Measurements from ENCODE around the gene ARHGAP22. TPM values are rescaled to one million over a fixed set of nuclear protein-coding genes. Genes with fewer than 3 reads are reported as not detected.

ARHGAP22 gene
- total RNA-seq, 3 donors from 2014 or later, result 2.6 to 8.2 (median 4.8) TPM

DNA sequence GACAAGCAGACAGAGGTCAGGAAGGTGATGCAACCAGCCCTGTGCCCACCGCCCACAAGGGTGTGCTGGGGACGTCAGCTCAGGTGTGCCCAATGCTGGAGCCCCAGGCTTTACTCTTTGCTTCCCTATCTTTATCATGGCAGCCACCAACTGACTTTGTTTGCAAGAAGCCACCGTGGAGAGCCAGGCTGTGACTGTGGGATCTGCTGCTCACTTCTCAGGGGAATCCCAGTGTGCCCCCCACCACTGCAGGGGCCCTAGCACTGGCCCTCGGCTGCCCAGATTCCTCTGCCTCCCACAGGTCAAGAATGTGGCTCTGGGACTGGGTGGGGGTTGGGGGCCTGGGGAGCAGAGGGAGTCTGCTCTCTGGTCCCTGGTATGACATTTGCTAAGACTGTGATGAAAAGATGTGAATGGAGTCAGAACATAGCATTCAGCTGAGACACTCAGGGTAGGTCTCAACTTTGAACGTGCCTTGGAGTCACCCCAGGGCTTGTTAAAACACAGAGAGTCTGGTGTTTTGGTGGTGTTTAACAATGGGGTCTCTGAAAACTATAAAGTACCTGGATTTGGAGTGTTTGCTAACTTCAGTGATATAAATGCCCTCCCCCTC lies 47.3 kb downstream of the ARHGAP22 start:
- no peak for DNase-seq (ENCODE audit: low spot score in 2 of 2)
- H3K4me1 ChIP-seq, result no peaks in the 10 kb centered on the region
- no peak overlapping the region for H3K27ac ChIP-seq
- no peaks in the 10 kb centered on the region for H3K27me3 ChIP-seq
- no peaks in the 10 kb centered on the region for H3K9me3 ChIP-seq
- H3K4me3 ChIP-seq, result no peak overlapping the region
- H3K36me3 ChIP-seq, result no peaks in the 10 kb centered on the region
- intact Hi-C loops (cut with DNase I; ENCODE audit: low total_unique reads), result no loop called here
- TF ChIP-seq POLR2AphosphoS5 (IDR thresholded peaks at IDR 0.05) (no peak), POLR2A (IDR thresholded peaks at IDR 0.05) (no peak)
- TF ChIP-seq, protein P1, sequence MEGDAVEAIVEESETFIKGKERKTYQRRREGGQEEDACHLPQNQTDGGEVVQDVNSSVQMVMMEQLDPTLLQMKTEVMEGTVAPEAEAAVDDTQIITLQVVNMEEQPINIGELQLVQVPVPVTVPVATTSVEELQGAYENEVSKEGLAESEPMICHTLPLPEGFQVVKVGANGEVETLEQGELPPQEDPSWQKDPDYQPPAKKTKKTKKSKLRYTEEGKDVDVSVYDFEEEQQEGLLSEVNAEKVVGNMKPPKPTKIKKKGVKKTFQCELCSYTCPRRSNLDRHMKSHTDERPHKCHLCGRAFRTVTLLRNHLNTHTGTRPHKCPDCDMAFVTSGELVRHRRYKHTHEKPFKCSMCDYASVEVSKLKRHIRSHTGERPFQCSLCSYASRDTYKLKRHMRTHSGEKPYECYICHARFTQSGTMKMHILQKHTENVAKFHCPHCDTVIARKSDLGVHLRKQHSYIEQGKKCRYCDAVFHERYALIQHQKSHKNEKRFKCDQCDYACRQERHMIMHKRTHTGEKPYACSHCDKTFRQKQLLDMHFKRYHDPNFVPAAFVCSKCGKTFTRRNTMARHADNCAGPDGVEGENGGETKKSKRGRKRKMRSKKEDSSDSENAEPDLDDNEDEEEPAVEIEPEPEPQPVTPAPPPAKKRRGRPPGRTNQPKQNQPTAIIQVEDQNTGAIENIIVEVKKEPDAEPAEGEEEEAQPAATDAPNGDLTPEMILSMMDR (IDR thresholded peaks at IDR 0.05), result no peak

DNA sequence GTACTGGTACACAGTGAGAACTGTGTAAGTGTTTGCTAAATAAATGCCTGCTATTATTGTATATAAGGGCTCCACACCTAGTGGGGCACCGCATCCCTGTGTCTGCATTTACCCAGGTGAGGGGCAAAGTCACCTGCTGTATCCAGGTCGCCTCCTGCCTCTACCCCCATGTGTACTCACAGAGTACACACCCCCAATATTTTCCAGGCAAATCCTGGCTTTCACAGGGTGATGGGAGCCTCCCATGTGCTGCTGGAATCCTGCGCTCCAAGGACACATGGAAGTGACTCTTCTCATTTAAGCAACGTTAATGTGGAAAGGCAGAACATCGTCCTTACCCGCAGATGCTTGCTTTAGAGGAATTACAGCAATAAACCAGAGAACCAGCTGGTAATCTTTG lies 48.2 kb downstream of the ARHGAP22 start:
- intact Hi-C loops (cut with DNase I; ENCODE audit: low total_unique reads), result no loop called here
- H3K9me3 ChIP-seq, result no peaks in the 10 kb centered on the region
- TF ChIP-seq, protein P1 (IDR thresholded peaks at IDR 0.05), result no peak
- TF ChIP-seq POLR2AphosphoS5 (IDR thresholded peaks at IDR 0.05) (no peak), POLR2A (IDR thresholded peaks at IDR 0.05) (no peak)
- no peaks in the 10 kb centered on the region for H3K27me3 ChIP-seq
- no peak overlapping the region for H3K27ac ChIP-seq
- H3K36me3 ChIP-seq, result no peaks in the 10 kb centered on the region
- H3K4me1 ChIP-seq, result no peaks in the 10 kb centered on the region
- no peak for DNase-seq (ENCODE audit: low spot score in 2 of 2)
- H3K4me3 ChIP-seq, result no peak overlapping the region

DNA sequence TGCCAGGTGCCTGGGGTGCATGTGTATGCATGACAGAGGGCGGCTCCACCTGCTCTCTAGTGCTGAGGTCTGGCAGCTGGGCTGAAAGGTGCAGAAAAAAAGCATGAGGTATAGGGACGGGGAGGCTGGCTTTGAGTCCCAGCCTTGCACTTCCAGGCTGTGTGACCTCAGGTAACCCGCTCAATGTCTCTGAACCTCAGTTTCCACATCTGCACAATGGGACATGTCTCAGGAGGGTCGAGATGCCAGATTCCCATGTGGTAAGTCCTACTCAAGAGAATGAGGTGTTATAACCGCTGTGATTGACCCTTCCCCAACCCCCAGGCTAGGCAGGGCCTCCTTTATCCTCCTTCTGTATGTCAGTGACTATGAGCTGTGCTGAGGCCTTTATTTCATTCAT lies 48.8 kb downstream of the ARHGAP22 start:
- TF ChIP-seq POLR2A (IDR thresholded peaks at IDR 0.05) (no peak), POLR2AphosphoS5 (IDR thresholded peaks at IDR 0.05) (no peak)
- TF ChIP-seq, protein P1 (IDR thresholded peaks at IDR 0.05), result no peak
- no peaks in the 10 kb centered on the region for H3K9me3 ChIP-seq
- no peaks in the 10 kb centered on the region for H3K27me3 ChIP-seq
- H3K36me3 ChIP-seq, result no peaks in the 10 kb centered on the region
- intact Hi-C loops (cut with DNase I; ENCODE audit: low total_unique reads), result no loop called here
- no peak for DNase-seq (ENCODE audit: low spot score in 2 of 2)
- H3K4me1 ChIP-seq, result no peaks in the 10 kb centered on the region
- no peak overlapping the region for H3K4me3 ChIP-seq
- no peak overlapping the region for H3K27ac ChIP-seq

DNA sequence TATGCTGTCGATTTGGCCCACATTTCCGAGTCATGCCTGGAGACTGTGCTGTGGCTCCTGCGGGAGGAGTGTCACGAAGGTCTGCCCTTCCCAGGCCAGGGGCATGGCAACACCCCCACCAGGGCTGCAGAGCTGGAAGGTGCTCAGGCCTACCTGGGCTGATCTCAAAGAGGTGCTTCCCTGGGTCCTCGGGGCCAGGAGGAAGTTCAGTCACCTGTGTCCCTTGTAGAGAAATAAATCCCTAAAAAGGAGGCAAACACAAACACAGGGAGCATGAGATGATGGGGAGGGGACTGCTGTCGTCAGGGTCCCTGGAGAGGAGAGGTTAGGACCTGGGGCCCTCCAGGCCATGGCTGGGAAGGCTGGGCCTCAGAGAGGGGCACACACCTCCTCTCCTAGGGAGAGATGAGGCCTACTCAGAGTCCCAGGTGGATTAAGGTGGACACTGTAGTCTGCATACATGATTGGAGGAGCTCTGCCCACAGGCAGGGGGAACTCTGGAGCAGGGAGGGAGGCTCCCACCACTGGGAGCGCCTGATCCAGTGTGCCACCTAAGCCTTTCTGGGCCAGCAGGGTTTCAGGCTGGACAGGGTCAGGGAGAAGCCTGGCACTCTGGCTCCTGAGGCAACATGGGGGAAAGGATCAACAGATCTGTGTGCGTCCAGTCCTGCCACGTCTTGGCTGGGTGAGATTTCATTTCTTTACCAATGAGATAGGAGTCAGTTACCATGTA lies 49.4 kb downstream of the ARHGAP22 start:
- Histone ChIP-seq H3K9me3 (no peaks in the 10 kb centered on the region), H3K36me3 (no peaks in the 10 kb centered on the region), H3K27ac (no peak overlapping the region), H3K4me3 (no peak overlapping the region), H3K27me3 (no peaks in the 10 kb centered on the region), H3K4me1 (no peaks in the 10 kb centered on the region)
- intact Hi-C loops (cut with DNase I; ENCODE audit: low total_unique reads), result no loop called here
- DNase-seq (ENCODE audit: low spot score in 2 of 2), result no peak
- TF ChIP-seq, protein P1 (IDR thresholded peaks at IDR 0.05), result no peak
- no peak for TF ChIP-seq POLR2AphosphoS5 (IDR thresholded peaks at IDR 0.05)
- TF ChIP-seq POLR2A (IDR thresholded peaks at IDR 0.05), result no peak

DNA sequence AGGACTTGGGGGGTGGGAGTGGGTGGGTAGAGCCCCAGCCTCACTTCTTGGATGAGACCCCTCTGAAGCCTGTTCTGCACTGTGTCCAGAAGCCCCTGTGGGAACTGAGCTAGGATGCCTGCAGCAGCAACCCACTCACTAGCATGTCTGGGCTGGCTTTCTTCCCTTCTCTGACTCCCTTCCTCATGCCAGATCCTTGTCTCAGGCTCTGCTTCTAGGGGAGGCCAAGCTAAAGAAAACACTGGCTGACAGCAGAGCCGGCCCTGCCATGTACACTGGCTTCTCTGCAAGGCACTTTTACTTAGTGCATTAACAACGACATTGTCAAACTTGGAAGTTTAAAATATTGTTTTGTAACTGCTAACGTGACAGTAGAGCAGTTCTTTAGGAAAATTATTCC lies 50.2 kb downstream of the ARHGAP22 start:
- no peaks in the 10 kb centered on the region for H3K36me3 ChIP-seq
- intact Hi-C loops (cut with DNase I; ENCODE audit: low total_unique reads), result no loop called here
- DNase-seq (ENCODE audit: low spot score in 2 of 2), result no peak

More for the DNA sequence above, 50.2 kb downstream of the ARHGAP22 start:
- Histone ChIP-seq H3K27me3 (no peaks in the 10 kb centered on the region), H3K9me3 (no peaks in the 10 kb centered on the region), H3K4me1 (no peaks in the 10 kb centered on the region), H3K4me3 (no peak overlapping the region), H3K27ac (no peak overlapping the region)
- TF ChIP-seq POLR2AphosphoS5 (IDR thresholded peaks at IDR 0.05) (no peak), POLR2A (IDR thresholded peaks at IDR 0.05) (no peak)
- TF ChIP-seq, protein P1 (IDR thresholded peaks at IDR 0.05), result no peak
